Measurements from ENCODE around the gene GATB.

GATB gene

DNA sequence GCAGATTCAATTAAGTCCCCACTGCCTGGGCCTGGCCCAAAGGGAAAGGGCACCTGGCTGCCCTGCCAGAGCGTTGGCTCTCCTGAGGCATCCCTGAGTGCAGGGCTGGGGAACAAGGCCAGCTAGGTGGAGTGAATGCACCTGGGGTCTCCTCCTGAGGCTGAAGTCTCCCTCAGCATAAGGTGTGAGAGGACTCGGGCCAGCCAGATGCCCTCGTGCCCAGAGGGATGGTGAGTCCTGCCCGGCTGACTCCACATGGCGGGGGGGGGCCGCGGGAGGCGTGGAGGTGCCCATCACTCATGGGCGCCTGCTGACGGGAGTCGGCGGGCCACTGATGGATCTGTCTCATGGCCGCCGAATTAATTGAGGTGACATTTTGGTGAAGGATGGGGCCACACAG is 87.8 kb downstream of the GATB start:
- no peak for DNase-seq

DNA sequence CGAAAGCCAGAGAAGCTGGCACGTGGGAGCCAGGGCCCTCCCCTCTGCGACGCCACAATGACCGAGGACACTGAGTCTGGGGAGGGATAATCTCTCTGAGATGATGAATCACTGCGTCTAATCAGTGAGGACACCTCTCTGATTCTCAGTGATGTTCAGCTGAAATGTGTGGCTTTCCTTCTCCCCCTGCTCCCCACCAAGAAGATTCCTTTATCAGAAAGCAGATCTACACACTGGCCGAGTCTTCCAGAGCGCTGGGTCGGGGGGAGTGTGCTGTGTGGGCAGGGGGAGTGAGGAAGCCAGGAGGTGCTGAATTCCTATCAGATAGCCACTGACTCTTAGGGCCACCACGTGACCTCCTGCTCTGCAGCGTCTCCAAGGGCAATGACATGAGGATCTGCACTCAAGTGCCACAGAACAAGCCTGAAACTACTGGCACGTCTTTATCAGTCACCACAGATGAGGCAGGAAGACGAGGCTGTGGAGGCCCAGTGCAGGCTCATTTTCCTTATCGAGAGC is 89.2 kb downstream of the GATB start:
- no peak for DNase-seq

DNA sequence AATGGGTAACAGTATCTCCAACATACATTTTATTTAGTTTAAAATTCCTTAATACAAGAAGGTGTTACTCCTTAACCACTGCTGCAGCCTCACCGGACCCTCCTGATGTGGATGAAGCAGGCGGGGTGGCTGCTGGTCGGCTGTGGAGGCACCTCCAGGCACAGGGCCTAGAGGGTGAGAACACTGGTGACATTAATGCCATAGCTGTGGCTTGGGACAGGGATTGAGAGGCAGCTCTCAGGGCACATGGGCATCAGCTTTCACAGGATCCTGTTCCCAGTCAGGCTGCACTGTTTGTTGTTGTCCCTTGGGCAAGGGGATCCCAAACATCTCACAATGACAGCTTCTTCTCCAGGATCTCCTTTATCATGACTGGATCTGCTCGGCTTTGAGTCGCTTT is 90.0 kb downstream of the GATB start:
- DNase-seq: no peak

DNA sequence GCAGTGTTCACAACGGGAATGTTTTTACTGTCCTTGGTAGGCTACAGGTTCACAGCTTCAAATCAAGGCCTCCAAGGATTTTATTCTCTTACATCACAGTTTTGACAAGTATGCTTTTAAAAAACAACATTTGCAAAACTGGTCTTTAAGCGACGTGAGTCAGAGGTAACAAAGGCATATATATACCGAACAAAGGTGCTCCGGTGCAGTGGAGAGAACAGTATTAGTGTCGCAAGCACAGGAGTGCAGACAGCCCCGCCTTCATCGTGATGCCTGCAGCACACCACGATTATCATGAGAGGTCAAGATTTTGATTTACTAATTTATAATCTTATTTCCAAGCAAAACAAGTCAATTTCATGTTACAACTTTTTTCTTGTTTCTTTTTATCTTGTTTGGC is 90.8 kb downstream of the GATB start:
- DNase-seq: no peak

DNA sequence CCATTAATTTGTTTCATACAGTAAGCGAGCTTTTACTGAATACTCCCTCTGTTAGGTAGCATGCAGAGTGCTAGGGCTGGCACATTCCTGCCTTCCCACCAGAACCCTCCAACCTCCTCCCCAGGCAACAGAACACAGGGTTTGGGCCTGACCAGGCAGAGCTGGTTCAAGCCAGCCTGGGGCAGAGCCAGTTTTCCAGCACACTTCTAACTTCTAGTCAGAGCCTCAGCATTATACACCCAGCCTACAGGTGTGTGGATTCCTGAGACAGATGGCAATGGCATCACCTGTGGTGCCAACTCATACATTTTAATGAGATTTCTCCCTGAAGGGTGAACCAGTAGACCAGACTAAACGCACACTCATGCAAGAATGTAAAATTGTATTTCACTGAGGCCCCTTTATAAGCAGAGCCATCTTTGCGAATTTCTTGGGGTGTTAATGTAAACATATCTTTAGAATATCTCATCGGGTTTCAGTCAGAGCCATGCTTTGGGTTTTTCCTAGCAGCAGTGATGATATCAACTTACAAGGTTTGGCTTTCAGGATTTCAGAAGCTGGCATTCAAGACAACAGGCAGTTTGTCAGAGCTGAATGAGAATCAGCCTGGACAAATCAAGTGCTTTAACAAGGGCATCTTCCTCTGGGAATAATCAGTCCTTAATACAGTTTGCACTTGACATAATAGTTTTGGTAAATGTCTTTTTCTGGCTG is 92.0 kb downstream of the GATB start:
- DNase-seq: no peak

DNA sequence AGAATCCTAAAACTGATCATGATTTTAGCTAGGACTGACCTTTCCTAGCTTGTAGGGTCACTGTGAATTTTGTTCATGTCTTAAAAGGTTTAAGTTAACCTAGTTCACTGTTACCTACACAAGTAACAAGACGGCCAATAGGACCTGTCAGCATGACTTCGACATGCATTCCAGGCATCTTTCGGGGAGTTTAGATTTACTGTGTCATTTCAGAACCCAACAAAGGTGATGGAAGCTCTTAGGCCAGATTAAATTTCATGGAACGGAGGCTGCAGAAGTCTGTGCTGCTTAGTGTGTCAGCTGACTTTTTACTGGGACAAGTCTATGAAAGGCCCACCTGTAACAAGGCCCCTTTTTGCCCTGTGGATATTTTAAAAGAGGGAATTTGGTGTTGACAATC is 93.1 kb downstream of the GATB start:
- DNase-seq: no peak

DNA sequence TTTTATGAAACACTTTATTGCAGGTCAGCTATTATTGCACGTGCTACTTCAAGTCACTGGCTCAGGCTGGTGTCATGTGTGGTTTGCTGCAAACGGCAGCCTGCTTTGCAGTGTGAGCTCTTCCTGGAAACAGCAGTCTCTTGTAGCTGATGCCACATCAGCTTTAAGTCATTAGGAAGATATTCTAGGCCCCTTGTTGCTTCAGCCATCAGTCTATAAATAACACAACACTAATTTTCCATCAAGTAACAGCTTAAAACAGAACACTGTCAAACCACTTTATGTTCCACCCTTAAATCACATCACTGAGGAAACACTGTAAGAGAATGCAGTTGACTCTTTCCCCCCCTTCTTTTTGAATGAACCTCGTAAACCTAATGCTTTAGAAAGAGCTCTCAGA is 93.8 kb downstream of the GATB start:
- DNase-seq: no peak

DNA sequence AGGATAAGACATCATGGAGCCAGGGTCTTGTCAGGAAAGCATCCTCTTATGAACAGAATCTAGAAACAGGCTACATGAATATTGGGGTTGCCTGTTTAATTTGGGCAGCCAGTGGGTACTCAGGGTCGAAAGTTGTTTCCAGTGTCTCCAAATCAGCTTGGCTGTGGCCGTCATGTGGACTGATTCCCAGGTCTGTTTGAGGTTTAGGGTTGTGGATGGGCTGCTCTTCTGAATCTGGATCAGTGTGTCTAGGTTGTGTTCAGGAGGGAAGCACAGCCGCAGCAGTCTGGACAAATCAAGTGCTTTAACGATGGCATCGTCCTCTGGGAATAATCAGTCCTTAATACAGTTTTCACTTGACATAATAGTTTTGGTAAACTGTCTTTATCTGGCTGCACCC is 94.3 kb downstream of the GATB start:
- DNase-seq: no peak

DNA sequence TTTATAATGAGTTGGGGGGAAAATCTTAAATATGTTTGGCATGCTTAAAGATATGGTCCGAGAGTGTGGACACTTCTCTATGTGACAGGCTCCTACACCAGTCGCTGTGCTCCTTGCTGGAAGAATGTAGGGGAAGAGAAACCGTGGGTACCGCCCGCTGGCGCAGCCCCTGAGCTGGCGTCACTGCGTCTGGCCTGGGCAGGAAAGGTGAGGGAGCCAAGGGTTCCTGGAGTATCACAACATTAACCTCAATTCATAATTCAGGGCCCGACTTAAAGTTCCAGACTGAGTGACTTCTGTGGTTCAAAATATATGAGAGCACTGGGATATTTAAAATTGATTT is 95.1 kb downstream of the GATB start:
- DNase-seq: no peak

DNA sequence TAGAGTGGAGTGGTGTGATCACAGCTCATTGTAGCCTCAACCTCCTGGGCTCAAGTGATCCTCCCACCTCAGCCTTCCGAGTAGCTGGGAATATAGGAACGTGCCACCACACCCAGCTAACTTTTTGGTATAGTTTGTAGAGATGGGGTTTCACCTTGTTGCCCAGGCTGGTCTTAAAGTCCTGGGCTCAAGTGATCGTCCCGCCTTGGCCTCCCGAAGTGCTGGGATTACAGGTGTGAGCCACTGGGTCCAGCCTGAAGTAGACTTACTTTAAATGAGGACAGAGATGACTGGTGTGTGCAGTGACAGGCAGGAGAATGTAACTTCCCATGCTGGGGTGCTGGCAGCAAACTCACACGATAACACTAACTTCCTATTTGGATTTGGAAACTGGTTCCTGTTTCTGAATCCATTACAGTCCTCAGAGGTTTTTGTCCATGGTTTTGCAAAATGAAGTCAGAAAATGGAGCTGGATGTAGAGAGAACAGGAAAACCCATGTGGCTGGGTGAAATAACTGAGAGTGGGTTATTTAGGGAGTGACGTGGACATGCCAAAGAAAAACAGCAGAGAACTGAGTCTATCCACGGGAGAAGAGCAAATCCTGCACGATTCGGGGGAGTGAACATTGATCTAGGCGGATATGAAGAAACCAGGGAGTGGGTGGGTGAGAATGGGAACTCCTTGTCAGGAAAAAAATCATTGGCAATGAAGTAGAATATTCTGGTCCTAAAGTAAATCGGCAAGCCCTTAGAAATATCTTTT is 95.6 kb downstream of the GATB start:
- DNase-seq: no peak

DNA sequence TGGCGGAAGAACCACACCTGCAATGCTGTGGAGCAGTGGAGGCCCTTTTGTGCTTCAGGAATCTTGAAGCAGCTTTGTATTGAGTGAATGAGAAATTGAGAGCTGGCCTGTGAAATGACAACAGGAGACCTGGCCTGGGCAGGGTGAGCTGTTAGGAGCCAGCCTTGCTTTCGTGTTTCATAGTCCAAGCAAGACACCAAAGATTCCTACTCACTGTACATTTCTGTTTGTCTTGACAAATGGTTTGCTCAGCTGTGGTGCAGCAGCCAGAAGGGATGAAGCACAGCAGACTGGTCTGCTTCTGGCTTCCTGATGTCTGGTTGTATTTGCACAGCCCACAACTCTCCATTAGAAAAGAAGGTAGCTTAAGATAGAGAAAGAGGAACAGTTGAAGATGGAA is 96.5 kb downstream of the GATB start:
- DNase-seq: no peak

DNA sequence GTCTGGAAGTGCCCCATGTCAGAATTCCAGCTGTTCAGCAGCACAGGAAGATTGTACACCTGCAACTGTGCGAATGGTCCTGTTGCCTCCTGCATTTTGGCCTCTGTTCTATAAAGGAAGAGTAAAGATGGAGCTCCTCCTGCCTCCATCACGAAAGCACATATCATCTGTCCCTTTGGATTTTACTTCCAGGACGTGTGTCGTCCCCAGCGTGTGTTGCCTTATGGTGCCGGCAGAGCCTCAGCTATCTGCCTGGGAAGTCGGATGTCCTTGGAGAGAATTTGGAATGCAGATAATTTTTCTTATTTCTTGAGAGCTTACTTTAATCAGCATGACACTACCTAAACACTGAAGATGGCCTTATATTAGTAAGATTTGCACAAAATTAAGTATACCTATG is 97.7 kb downstream of the GATB start:
- DNase-seq: no peak

DNA sequence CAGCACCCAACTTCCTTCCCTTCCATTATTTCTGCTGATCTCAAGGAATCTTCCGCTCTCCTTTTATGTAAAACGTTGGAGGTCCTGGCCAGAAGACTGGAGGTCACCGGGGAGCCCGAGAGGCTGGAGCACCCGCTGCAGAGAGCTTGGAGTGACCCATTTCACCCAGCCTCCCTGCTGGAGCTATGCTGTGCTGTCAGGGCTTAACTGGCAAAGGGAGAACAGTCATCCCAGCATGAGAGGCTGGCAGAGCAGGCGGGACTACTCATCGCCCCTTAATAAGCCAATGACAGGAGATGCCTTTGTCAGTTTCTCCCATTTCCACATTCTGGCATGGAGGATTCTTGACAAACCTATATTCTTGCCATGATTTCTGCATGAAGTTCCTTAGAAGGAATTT is 98.9 kb downstream of the GATB start:
- DNase-seq: no peak

DNA sequence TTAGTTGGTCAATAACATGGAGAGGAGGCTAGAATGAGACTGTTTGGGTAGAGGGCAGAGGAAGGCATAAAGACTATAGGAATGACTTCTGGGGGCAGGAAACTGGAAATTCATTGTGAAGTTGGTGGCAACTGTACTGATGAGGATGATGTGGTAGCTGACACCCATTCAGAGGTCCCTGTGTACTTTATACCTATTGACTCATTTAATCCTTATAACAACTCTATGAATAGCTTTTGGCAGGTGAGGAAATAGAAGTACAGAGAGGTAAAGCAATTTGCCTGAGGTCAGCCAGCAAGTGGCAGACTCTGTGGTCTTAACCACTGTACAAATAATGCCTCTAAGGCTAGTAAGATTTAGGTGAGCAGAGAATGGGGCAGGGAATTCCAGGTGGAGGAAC is 100.1 kb downstream of the GATB start:
- DNase-seq: no peak

DNA sequence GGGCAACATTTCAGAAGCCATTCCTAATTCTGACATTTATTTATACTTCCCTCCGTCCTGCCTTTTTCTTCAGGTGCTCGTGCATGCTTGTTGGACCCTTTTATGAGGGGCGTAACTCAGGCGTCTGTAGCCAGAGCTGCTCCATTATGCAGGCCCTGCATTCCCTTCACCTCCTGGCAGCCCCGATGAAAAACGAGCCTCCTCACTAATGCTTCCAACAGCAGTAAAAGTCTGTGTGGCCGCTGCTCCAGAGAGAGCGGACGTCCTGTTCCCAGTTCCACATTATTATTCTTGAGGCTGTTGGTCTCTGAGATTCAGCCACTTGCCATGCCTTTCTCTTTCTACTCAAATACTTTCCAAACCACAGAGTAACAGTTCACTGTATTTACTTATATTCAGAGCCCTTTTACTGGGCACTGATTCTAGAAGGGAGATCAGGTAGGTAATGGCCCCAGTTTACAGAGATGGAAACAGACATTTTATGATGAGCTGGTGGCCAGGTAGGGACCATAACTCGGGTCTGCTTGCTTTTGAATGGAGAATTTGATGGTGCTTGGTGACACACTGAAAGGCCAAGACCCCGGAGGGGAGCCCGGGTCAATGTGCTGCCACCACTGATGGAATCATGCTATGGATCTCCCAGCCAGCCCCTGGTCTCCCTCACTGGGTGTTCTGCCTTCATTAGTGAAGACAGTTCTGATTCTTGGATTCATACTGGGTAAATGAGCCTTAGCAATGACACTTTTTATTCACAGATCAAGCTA is 101.0 kb downstream of the GATB start:
- no peak for DNase-seq

DNA sequence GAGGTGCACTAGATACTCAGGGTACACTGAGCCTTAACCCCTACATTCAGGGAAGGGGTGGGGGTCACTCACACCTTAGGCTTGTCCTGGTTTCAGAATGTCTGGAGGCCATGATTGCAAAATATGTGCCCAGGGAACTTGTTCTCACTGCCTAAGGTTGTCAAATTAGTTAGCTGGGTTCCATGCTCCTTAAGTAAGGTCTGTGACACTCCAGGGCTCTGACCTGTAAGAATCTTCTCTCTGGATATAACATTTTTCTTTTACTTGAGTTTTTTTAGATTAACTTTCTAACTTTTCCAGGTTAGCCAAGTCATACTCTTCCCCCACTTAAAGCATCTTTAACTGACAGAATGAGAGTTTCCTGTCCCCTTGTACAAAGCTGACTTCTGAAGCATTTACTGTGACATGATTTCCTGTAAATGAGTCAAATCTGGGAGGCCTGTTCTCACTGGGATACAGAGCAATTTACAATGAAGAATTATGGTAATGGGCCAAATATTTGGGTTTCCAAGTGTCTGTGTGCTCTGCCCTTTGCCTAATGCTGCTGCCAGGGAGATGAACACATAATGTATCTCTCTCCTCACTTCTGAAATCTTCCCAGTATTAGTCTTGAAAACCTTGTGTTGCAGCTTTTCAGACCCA is 101.7 kb downstream of the GATB start:
- no peak for DNase-seq

DNA sequence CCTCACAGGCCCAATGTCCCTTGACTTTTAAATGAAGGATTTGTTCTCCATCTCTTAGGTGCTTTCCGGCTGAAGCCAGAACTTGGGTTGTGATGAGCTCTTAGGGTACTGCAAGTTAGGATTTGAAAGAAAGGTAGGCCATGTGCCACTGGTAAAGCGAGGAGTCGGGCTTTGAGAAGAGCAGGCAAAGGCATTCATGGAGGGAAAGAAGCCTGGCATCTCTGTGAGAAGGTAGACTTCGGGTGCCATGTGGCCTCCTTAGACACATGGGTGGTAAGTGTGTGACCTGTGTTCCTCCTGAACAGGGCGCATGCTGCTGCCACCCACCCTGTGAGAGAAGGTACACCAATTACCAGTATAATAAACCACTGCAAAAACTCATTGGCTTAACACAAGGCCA is 102.9 kb downstream of the GATB start:
- no peak for DNase-seq

DNA sequence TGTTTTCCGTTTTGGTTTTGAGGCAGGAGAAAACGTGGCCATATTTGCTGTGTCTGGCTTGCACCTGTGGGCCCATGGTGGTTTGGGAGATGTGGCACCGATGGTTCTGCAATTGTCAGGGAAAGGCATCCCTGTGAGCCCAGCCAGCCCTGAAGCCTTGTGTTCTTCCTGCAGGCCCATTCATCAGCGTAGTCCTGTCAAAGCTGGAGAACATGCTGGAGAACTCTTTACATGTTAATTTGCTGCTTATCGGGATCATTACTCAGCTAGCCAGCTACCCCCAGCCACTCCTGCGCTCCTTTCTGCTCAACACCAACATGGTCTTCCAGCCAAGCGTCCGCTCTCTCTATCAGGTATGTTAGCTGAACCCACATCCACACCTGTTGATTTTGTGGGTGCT is 104.7 kb downstream of the GATB start:
- no peak for DNase-seq

DNA sequence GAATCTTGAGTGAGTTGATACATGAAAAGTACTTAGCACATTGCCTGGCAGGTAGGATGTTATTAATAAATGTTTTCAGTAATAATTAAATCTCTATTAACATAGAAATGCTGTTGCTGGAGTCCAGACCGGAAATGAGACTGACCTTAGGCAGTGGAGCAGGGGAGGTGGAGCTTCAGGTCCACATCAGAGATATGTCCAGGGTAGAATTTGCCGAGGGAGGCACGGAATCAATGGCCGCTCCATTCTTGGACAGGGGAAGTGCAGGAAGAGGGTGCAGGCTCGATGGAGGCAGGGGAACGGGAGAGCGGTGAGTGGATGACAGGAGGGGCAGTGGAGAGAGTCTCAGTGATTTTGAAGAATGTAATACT is 107.3 kb downstream of the GATB start:
- DNase-seq: no peak

DNA sequence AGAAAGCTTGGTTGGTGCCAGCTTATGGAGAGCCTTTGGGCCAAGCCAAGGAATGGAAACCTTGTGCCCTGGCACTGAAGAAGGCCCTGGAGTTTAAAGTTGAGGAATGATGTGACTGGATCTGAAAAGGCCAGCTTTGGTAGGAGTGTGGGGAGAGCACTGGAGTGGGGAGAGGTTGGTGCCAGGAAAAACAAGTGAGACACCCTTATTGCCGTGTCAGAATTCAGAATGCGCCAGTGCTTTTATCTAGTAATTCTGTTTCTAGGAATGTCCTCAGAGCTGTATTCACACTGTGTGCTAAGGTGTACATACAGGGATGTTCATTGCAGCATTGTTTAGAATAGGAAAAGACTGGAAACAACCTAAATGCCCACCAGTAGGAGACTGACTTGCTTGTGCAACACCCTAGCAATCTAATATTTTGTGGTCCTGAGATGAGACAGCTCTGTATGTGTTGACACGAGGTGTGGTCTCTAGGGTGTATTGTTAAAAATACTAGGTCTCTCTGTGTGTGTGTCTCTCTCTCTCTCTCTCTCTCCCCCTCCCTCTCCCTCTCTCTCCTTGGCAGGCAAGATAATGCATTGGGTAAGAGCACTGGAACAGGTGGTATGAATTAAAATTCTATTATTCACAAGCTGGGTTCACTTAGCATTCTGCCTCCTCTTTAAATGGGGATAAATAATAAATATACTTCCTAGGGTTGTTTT is 107.8 kb downstream of the GATB start:
- DNase-seq: no peak

DNA sequence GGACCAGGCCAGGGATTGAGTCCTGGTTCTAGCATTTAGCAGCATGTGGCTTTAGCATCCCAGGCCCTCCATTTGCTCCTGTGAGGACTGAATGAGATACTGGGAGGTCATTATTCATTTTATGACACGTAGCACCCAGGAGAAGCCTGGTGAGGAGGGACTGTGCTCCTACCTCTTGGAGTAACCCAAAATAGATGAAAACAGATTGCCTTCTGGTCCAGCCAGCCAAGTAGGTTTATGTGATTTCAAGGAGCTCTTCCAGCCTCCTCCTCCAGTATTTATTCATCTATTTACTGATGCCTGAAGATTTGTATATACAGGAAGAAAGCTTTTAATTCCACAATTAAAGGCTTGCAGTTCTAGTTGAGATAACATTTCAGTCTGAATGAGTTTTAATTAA is 109.3 kb downstream of the GATB start:
- DNase-seq: no peak

DNA sequence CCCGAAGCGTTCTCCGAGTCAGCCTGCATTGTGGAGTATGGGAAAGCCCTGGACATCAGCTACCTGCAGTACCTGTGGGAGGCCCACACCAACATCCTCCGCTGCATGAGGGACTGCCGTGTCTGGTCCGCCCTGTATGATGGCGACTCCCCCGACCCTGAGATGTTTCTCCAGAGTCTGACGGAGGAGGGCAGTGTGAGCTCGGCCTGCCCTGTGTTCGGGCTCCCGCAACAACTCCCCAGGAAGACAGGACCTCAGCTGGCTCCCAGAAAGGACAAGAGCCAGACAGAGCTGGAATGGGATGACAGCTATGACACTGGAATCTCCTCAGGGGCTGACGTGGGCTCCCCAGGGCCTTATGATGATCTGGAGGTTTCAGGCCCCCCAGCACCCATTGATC is 111.3 kb downstream of the GATB start:
- no peak for DNase-seq

DNA sequence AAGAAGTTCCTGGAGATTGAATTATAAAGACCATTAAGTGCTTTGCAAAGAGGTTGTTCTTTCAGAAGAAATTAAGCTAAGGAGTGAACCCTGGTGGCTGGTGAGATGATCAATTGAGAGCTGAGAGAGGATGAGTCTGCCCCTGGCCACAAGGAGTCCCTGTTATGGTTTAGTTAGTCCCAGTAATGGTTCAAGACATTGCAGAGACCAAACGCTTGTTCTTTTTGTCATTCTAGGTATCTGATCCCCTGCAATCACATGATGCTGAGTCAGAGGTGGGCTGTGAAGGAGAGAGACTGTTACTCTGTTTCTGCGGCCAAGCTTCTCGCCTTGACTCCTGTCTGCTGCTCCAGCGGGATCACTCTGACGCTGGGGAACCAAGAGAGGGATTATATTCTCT is 114.5 kb downstream of the GATB start:
- no peak for DNase-seq
